ENCODE results near the gene DSPP. TPM values are rescaled to one million over a fixed set of nuclear protein-coding genes. Genes with fewer than 3 reads are reported as not detected.

The DSPP gene
- total RNA-seq, 1 donor: not detected

GRCh38 chr4:87620491-87620890 is 12.2 kb downstream of the DSPP start:
- H3K27me3 ChIP-seq (ENCODE audit: insufficient read depth, low read length): peaks cover 28% of the 10 kb centered on the region
- no peak for TF ChIP-seq CTCF (IDR thresholded peaks at IDR 0.05; ENCODE audit: extremely low read depth, low read depth, low read length)
- H3K9me3 ChIP-seq (ENCODE audit: low read depth, low read length): no peaks in the 10 kb centered on the region
- no peak overlapping the region for H3K27ac ChIP-seq (ENCODE audit: low read depth, low read length)
- no peaks in the 10 kb centered on the region for H3K4me1 ChIP-seq (ENCODE audit: insufficient read depth, low read length)
- no peak overlapping the region for H3K4me2 ChIP-seq (ENCODE audit: insufficient read depth, low read length)
- no peaks in the 10 kb centered on the region for H4K20me1 ChIP-seq (ENCODE audit: insufficient read depth, low read length)
- H3K36me3 ChIP-seq (ENCODE audit: insufficient read depth, low read length): no peaks in the 10 kb centered on the region
- no peaks in the 10 kb centered on the region for H3K79me2 ChIP-seq (ENCODE audit: insufficient read depth, low read length)
- no peak overlapping the region for H2AFZ ChIP-seq (ENCODE audit: low read length)
- DNase-seq (ENCODE audit: insufficient read length, low spot score, missing footprints): no peak
- no peak overlapping the region for H3K4me3 ChIP-seq (ENCODE audit: insufficient read depth, low read length)

GRCh38 chr4:87622303-87622702 is 14.0 kb downstream of the DSPP start:
- no peaks in the 10 kb centered on the region for H3K4me1 ChIP-seq (ENCODE audit: insufficient read depth, low read length)
- TF ChIP-seq CTCF (IDR thresholded peaks at IDR 0.05; ENCODE audit: extremely low read depth, low read depth, low read length): no peak

GRCh38 chr4:87624698-87625097 is 16.4 kb downstream of the DSPP start:
- no peak for TF ChIP-seq CTCF (IDR thresholded peaks at IDR 0.05; ENCODE audit: extremely low read depth, low read depth, low read length)
- DNase-seq (ENCODE audit: insufficient read length, low spot score, missing footprints): no peak
- H3K27ac ChIP-seq (ENCODE audit: low read depth, low read length): no peak overlapping the region
- H3K27me3 ChIP-seq (ENCODE audit: insufficient read depth, low read length): peaks cover 15% of the 10 kb centered on the region
- no peaks in the 10 kb centered on the region for H3K36me3 ChIP-seq (ENCODE audit: insufficient read depth, low read length)
- no peaks in the 10 kb centered on the region for H3K9me3 ChIP-seq (ENCODE audit: low read depth, low read length)
- no peak overlapping the region for H3K4me3 ChIP-seq (ENCODE audit: insufficient read depth, low read length)
- H4K20me1 ChIP-seq (ENCODE audit: insufficient read depth, low read length): no peaks in the 10 kb centered on the region
- H3K4me2 ChIP-seq (ENCODE audit: insufficient read depth, low read length): no peak overlapping the region
- no peaks in the 10 kb centered on the region for H3K4me1 ChIP-seq (ENCODE audit: insufficient read depth, low read length)
- H2AFZ ChIP-seq (ENCODE audit: low read length): peak overlapping the region; percentile 12
- H3K79me2 ChIP-seq (ENCODE audit: insufficient read depth, low read length): no peaks in the 10 kb centered on the region

More at GRCh38 chr4:87622303-87622702, 14.0 kb downstream of the DSPP start:
- Histone ChIP-seq H3K79me2 (ENCODE audit: insufficient read depth, low read length) (no peaks in the 10 kb centered on the region), H3K9me3 (ENCODE audit: low read depth, low read length) (no peaks in the 10 kb centered on the region), H2AFZ (ENCODE audit: low read length) (no peak overlapping the region), H3K27ac (ENCODE audit: low read depth, low read length) (no peak overlapping the region), H3K4me3 (ENCODE audit: insufficient read depth, low read length) (no peak overlapping the region), H4K20me1 (ENCODE audit: insufficient read depth, low read length) (no peaks in the 10 kb centered on the region), H3K36me3 (ENCODE audit: insufficient read depth, low read length) (no peaks in the 10 kb centered on the region), H3K4me2 (ENCODE audit: insufficient read depth, low read length) (no peak overlapping the region), H3K27me3 (ENCODE audit: insufficient read depth, low read length) (peaks cover 28% of the 10 kb centered on the region)
- DNase-seq (ENCODE audit: insufficient read length, low spot score, missing footprints): no peak

- TF ChIP-seq CTCF (IDR thresholded peaks at IDR 0.05; ENCODE audit: extremely low read depth, low read depth, low read length): no peak
- H3K9me3 ChIP-seq (ENCODE audit: low read depth, low read length): no peaks in the 10 kb centered on the region
- no peak overlapping the region for H3K4me3 ChIP-seq (ENCODE audit: insufficient read depth, low read length)
- H4K20me1 ChIP-seq (ENCODE audit: insufficient read depth, low read length): no peaks in the 10 kb centered on the region
- no peaks in the 10 kb centered on the region for H3K79me2 ChIP-seq (ENCODE audit: insufficient read depth, low read length)
- no peaks in the 10 kb centered on the region for H3K4me1 ChIP-seq (ENCODE audit: insufficient read depth, low read length)
- H2AFZ ChIP-seq (ENCODE audit: low read length): no peak overlapping the region
- H3K27me3 ChIP-seq (ENCODE audit: insufficient read depth, low read length): peaks cover 5% of the 10 kb centered on the region
- no peak overlapping the region for H3K27ac ChIP-seq (ENCODE audit: low read depth, low read length)
- H3K36me3 ChIP-seq (ENCODE audit: insufficient read depth, low read length): no peaks in the 10 kb centered on the region
- no peak overlapping the region for H3K4me2 ChIP-seq (ENCODE audit: insufficient read depth, low read length)
- DNase-seq (ENCODE audit: insufficient read length, low spot score, missing footprints): no peak
Measured at GRCh38 chr4:87631668-87632067, 23.3 kb downstream of the DSPP start.
